GM19468 (cell line): Measurements from ENCODE around the gene AHI1.

Source experiments
- ATAC-seq: cut with Tn5 transposase; IDR thresholded peaks from one replicate; pipeline ENCODE4 v1.9.1; 2021; ENCODE audit warnings: mild to moderate bottlenecking, moderate library complexity, moderate number of reproducible peaks; ENCODE audit not compliant: unreplicated experiment; ENCODE audit errors: extremely low read depth

AHI1 gene

GRCh38 chr6:135464634-135465033 lies 32.9 kb downstream of the AHI1 start:
- peak; percentile 59 for ATAC-seq

DNA sequence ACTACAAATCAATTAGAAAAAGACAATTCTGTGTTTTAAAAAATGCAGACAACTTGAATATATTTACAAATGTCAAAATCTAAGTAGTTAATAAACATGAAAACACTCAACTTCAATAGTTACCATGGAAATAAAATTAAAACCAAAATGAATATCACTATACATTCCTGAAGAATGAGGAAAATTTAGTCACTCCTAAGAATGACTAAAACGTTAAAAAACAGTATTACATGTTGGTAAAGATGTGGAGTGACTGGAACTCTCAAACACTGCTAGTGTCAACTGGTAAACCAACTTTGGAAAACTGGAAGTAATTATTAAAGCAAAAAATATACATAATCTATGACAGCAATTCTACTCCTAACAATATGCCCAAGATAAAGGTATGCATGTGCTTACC lies 36.3 kb downstream of the AHI1 start:
- no peak for ATAC-seq

DNA sequence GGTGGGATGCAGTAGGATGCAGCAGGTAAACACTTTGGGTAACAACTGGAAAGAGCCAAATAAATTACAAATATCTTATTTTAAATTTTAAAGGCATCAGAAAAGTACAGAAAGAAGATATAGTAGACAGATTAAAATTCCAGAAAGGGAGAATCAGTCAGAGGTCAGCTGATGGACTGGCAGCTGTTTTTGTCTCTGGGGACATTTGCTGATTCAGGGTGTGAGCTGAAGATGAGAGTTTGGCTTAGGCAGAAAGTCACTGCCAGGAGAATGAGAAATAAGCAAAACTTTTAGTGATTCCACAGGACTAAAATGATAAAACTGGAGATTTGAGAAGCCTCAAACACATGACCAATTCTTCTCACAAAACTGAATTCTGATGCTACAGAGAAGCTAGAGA lies 39.5 kb downstream of the AHI1 start:
- no peak for ATAC-seq

GRCh38 chr6:135451617-135452190 lies 45.8 kb downstream of the AHI1 start:
- ATAC-seq, result no peak

- ATAC-seq, result no peak
These were observed 48.3 kb downstream of the AHI1 start for GRCh38 chr6:135449246-135449645.

DNA sequence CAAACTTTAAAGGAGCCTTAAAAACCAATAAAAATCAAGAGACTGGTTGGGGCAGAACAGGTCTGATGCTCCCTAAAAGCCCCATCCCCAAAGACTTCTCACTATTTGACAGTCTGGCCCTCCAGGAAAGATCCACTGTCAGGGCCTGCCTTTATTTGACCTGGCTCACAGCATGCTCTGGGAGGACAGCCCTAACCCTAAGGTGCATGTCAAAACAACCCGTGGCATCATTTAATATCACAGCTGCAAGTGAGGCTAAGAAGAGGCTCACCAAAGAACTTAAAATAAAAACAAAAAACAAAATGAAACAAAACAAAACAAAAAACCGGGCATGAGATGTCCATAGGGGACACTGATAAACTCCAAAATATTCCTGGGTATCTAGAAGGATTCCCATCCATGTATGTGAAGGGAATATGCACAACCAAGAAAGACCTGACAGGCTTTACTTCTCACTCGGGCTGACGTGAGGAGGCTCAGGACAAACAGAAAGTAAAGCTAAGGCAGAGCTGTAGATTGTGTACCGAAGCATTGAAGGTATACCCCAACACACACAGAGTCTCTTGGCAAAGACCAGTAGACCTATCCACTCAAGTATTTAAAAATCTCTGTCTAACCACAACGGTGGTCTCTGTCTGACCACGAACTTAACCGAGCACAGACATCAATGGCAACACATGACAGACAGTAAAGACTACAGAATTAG lies 57.3 kb downstream of the AHI1 start:
- no peak for ATAC-seq

DNA sequence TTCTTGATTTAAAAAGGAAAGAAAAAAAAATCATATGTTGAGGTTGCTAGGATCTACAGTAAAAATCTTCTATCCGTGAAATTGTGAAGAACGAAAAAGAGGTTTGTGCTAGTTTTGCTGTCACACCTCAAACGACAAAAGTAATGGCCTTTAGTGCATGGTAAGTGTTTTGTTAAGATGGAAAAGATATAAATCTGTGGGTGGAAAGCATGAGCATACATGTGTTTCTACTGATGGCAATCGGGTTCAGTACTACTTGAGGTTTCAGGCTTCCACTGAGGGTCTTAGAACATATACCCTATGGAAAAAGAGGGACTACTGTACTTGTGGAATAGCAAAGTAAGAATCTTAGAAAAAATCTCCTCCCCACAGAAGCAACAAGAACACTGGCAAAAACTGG lies 58.0 kb downstream of the AHI1 start:
- ATAC-seq, result no peak

GRCh38 chr6:135438907-135439535 lies 58.5 kb downstream of the AHI1 start:
- no peak for ATAC-seq

GRCh38 chr6:135434991-135435390 lies 62.5 kb downstream of the AHI1 start:
- ATAC-seq, result no peak

- ATAC-seq, result no peak
These were observed 63.4 kb downstream of the AHI1 start for GRCh38 chr6:135434095-135434494.

DNA sequence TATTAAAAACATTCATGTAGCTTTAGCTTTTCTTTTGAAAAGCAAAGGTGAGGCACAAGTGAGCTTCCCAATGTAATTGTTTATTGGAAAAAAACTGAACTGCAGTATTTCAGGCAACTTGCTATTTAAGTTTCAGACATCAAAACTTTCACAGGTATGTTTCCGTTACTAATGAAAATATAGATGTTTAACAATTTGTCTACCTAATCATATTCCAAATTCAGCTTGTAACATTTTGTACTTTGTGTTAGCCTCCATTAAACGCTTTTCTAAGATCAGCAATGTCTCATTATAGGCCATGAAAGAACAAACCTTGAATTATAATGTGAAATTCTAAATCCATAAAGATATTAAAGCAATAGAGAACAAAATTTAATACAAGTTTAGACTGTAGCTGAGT lies 69.5 kb downstream of the AHI1 start:
- no peak for ATAC-seq

DNA sequence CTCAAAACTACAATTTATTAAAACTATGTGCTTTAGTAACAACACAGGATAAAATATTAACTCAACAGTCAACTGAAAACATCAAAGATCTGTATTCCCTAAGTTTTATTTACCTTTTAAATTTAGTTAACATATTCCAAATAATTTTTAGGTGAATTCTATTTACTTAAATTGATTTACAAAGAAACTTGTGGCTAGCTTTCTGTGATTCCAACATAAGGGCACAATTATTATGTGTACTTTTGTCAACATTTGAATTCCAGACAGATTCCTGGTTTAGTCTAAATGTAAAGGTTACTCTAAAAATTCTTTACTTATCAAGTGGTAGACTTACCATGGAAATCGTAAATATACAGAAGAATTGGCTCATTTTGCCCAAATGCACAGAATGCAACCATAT lies 70.7 kb downstream of the AHI1 start:
- ATAC-seq, result no peak

- no peak for ATAC-seq
These were observed 73.2 kb downstream of the AHI1 start for GRCh38 chr6:135424385-135424784.

DNA sequence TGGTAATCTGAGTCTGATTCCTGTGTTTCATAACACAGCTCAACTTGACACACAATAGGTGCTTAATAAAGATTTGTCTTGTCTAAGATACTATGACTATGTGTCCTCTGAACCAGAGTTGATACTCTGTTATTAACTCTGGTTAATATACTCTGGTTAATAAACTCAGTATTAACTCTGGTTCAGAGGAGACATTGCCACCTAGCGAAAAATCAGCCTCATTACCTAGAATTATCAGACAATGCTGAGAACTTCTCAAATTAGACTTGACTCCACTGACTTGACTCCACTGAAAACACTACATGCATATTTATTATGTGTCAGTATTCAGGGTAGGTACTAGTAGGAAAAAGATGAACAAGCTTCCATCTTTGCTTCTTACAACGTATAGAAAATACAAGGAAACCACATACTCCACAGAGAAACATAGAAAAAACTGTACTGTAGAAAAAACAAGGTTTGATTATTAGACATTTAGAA lies 73.9 kb downstream of the AHI1 start:
- no peak for ATAC-seq

GRCh38 chr6:135419162-135419561 lies 78.4 kb downstream of the AHI1 start:
- ATAC-seq, result no peak

DNA sequence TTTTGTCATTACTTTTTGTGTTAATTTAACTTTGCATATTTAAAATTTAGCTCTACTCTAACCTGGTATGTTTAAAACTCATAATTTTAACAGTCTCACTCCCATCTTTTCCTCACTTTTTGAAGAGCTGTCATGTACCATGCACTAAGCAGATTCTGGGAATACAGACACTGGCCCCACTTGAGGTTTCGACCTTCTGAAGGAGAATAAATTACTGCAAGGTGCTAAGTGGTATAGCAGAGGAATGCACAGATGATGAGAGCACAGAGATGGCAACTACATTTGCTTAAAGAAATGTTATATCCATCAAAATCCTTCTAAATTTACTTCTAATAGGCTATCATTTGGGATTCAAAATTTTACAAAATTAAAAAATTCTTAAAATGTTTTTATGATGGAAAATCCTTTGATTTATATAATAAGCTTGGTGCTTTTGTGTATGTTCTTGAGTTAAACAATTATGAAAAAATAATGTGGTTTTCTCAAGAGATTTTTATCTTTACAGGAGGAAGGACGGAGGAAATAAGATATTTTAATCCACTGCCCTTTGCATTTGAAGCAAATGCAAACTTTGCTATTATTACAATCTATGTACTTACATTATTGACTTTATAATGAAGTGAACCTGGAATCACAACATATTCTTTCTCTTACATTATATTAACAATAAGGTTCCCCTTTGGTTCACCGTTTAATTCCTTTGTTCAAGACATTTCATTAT lies 79.3 kb downstream of the AHI1 start:
- no peak for ATAC-seq

- no peak for ATAC-seq
These were observed 84.8 kb downstream of the AHI1 start for GRCh38 chr6:135412761-135413160.

GRCh38 chr6:135411849-135412248 lies 85.7 kb downstream of the AHI1 start:
- no peak for ATAC-seq

- no peak for ATAC-seq
These were observed 86.2 kb downstream of the AHI1 start for GRCh38 chr6:135411339-135411738.

DNA sequence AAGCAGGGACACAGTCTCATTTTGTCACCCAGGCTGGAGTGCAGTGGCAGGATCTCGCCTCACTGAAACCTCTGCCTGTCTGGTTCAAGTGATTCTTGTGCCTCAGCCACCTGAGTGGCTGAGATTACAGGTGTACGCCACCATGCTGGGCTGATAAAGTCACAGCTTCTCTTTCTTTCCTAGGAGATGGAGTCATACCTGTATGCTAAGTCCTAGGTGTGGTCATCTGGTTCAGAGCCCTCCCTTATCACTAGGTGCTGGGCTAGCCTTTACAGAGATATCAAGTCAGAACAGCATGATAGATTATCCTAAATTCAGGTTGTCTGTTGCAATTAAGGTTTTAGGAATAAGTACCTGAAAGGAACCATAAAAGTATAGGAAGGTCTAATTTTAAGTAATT lies 86.7 kb downstream of the AHI1 start:
- ATAC-seq, result no peak

- no peak for ATAC-seq
These were observed 94.0 kb downstream of the AHI1 start for GRCh38 chr6:135403584-135403983.
